IPS-18c (cell line): Measurements from ENCODE around the gene RHOBTB3.

Experiments
- H3K4me3 ChIP-seq: 2 replicates; pipeline ENCODE4 v1.7.0; 2013; ENCODE audit warnings: low read depth, mild to moderate bottlenecking, low read length, moderate library complexity; ENCODE audit not compliant: insufficient read depth
- H3K9me3 ChIP-seq: one replicate; pipeline ENCODE4 v1.6.1; 2013; ENCODE audit warnings: mild to moderate bottlenecking, low read length, moderate library complexity; ENCODE audit not compliant: control insufficient read depth, insufficient read depth

The RHOBTB3 gene

GRCh38 chr5:95777441-95777840, 46.3 kb downstream of the RHOBTB3 start:
- Histone ChIP-seq H3K4me3 (no peak overlapping the region), H3K9me3 (no peaks in the 10 kb centered on the region)

GRCh38 chr5:95778713-95779436, 47.7 kb downstream of the RHOBTB3 start:
- H3K9me3 ChIP-seq: no peaks in the 10 kb centered on the region
- H3K4me3 ChIP-seq: no peak overlapping the region

GRCh38 chr5:95779611-95780010, 48.5 kb downstream of the RHOBTB3 start:
- no peaks in the 10 kb centered on the region for H3K9me3 ChIP-seq
- H3K4me3 ChIP-seq: no peak overlapping the region

- H3K9me3 ChIP-seq: no peaks in the 10 kb centered on the region
- no peak overlapping the region for H3K4me3 ChIP-seq
These were observed 49.5 kb downstream of the RHOBTB3 start for GRCh38 chr5:95780597-95780996.

- no peaks in the 10 kb centered on the region for H3K9me3 ChIP-seq
- no peak overlapping the region for H3K4me3 ChIP-seq
These were observed 50.0 kb downstream of the RHOBTB3 start for GRCh38 chr5:95781101-95781583.

GRCh38 chr5:95782181-95782580, 51.0 kb downstream of the RHOBTB3 start:
- Histone ChIP-seq H3K4me3 (no peak overlapping the region), H3K9me3 (no peaks in the 10 kb centered on the region)

- no peaks in the 10 kb centered on the region for H3K9me3 ChIP-seq
These were observed 52.5 kb downstream of the RHOBTB3 start for GRCh38 chr5:95783661-95784060.

GRCh38 chr5:95784514-95785302, 53.6 kb downstream of the RHOBTB3 start:
- H3K9me3 ChIP-seq: no peaks in the 10 kb centered on the region
- H3K4me3 ChIP-seq: no peak overlapping the region

More at GRCh38 chr5:95783661-95784060, 52.5 kb downstream of the RHOBTB3 start:
- H3K4me3 ChIP-seq: no peak overlapping the region

- H3K4me3 ChIP-seq: no peak overlapping the region
- no peaks in the 10 kb centered on the region for H3K9me3 ChIP-seq
These were observed 55.8 kb downstream of the RHOBTB3 start for GRCh38 chr5:95786821-95787418.

GRCh38 chr5:95788493-95788892, 57.4 kb downstream of the RHOBTB3 start:
- Histone ChIP-seq H3K4me3 (no peak overlapping the region), H3K9me3 (no peaks in the 10 kb centered on the region)

- H3K9me3 ChIP-seq: no peaks in the 10 kb centered on the region
- H3K4me3 ChIP-seq: no peak overlapping the region
These were observed 60.6 kb downstream of the RHOBTB3 start for GRCh38 chr5:95791751-95792150.

GRCh38 chr5:95794070-95794516, 63.0 kb downstream of the RHOBTB3 start:
- Histone ChIP-seq H3K4me3 (no peak overlapping the region), H3K9me3 (no peaks in the 10 kb centered on the region)

- Histone ChIP-seq H3K4me3 (no peak overlapping the region), H3K9me3 (no peaks in the 10 kb centered on the region)
These were observed 66.2 kb downstream of the RHOBTB3 start for GRCh38 chr5:95797301-95797700.

- no peak overlapping the region for H3K4me3 ChIP-seq
- no peaks in the 10 kb centered on the region for H3K9me3 ChIP-seq
These were observed 66.9 kb downstream of the RHOBTB3 start for GRCh38 chr5:95798048-95798447.

GRCh38 chr5:95798545-95798944, 67.4 kb downstream of the RHOBTB3 start:
- Histone ChIP-seq H3K9me3 (no peaks in the 10 kb centered on the region), H3K4me3 (no peak overlapping the region)

- Histone ChIP-seq H3K9me3 (no peaks in the 10 kb centered on the region), H3K4me3 (no peak overlapping the region)
These were observed 68.2 kb downstream of the RHOBTB3 start for GRCh38 chr5:95799191-95799835.

- Histone ChIP-seq H3K9me3 (no peaks in the 10 kb centered on the region), H3K4me3 (no peak overlapping the region)
These were observed 69.4 kb downstream of the RHOBTB3 start for GRCh38 chr5:95800553-95800952.
